BJ (cell line): ENCODE results near the gene DCLK1. TPM values are rescaled to one million over a fixed set of nuclear protein-coding genes. Genes with fewer than 3 reads are reported as not detected.

Source experiments
- CTCF ChIA-PET: fragments of 350-600 bp; formaldehyde crosslinking; extraction: SDS; loops from one replicate; lab custom pipeline; 2021; ENCODE audit warnings: antibody characterized with exemption, inconsistent platforms; lab: Yijun Ruan, JAX
- POLR2A ChIA-PET: fragments of 300-600 bp; sonication (Branson Sonifier 250); formaldehyde crosslinking; extraction: SDS; loops from one replicate; lab custom pipeline; 2021; ENCODE audit warnings: antibody characterized with exemption; lab: Charles Lee
- DNase-seq: peaks from one replicate; pipeline ENCODE4 v3.0.0-alpha.2; 2011; ENCODE audit warnings: low read depth
- H3K27me3 ChIP-seq: 2 replicates; pipeline ENCODE4 v1.6.0; 2011; ENCODE audit warnings: low read length; ENCODE audit not compliant: control insufficient read depth, insufficient read depth
- H3K36me3 ChIP-seq: 2 replicates; pipeline ENCODE4 v1.5.1; 2011; ENCODE audit warnings: low read length; ENCODE audit not compliant: control insufficient read depth, insufficient read depth
- H3K4me3 ChIP-seq: 2 replicates; pipeline ENCODE4 v1.5.1; 2011; ENCODE audit warnings: low read depth, mild to moderate bottlenecking, control low read depth, low read length
- CTCF ChIP-seq: IDR thresholded peaks from 2 replicates; pipeline ENCODE4 v1.5.1; 2011; ENCODE audit warnings: low read depth, mild to moderate bottlenecking, control low read depth, inconsistent platforms, low read length, moderate library complexity; ENCODE audit not compliant: insufficient read depth
- polyA plus RNA-seq: library from polyadenylated mRNA; depleted of rRNA; stranded (reverse); fragments of >200 nt; gene quantifications from 2 replicates; pipeline ENCODE4 v1.2.3, GENCODE V29; 2011

Gene DCLK1
- polyA plus RNA-seq, 1 experiment: 1.1 TPM

DNA sequence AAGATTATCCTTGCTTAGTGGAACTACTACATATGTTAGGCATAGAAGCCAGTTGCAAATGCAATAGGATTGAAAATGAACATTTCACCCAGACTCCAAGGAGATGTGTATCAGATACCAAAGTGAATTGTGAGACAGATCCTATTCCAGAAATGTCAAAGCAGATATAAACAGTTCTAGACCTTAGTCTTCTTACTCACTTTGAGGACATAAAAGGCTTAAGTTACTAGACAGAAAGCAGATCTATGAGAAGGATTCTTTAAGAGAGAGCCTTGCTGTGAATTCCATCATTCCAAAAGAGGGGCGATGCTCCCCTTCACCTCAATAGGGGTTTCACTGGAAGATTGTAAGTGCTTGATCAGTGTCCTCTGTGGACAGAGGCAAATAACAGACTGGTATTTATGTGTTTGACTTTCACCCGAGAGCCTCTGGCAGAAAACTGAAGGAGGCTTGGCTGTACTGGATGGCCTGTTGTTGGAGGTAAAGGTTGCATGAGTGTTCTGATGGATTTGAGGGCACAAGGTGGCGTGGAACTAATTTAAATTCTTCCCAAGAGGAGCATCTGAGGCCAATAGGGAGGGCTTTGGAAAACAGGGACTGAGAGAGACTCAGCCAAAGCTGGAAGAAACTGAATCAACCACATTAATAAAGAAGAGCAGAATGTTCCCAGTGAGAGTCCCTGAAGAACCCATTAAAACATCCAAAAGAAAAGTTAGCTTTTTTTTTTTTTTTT lies 194.8 kb downstream of the DCLK1 start:
- DNase-seq: no peak
- ChIA-PET POLR2A (no interaction called here), CTCF (no interaction called here)
- Histone ChIP-seq H3K36me3 (no peaks in the 10 kb centered on the region), H3K27me3 (no peaks in the 10 kb centered on the region; the same call in 1 of the 2 replicates), H3K4me3 (no peak overlapping the region)
- no peak for TF ChIP-seq CTCF

GRCh38 chr13:35930665-35931631 lies 200.2 kb downstream of the DCLK1 start:
- Histone ChIP-seq H3K4me3 (no peak overlapping the region), H3K36me3 (no peaks in the 10 kb centered on the region), H3K27me3 (no peaks in the 10 kb centered on the region)
- CTCF ChIA-PET: no interaction called here
- POLR2A ChIA-PET: no interaction called here
- no peak for DNase-seq
- TF ChIP-seq CTCF: no peak

GRCh38 chr13:35927567-35928021 lies 203.6 kb downstream of the DCLK1 start:
- CTCF ChIA-PET: interaction anchor here (0.5 to 1.5 kb wide), 2 partner anchors 26 to 205 kb away, joined by 4 to 7 read pairs; no protein-coding TSS in a partner anchor
- no peak for DNase-seq
- no peaks in the 10 kb centered on the region for H3K36me3 ChIP-seq

DNA sequence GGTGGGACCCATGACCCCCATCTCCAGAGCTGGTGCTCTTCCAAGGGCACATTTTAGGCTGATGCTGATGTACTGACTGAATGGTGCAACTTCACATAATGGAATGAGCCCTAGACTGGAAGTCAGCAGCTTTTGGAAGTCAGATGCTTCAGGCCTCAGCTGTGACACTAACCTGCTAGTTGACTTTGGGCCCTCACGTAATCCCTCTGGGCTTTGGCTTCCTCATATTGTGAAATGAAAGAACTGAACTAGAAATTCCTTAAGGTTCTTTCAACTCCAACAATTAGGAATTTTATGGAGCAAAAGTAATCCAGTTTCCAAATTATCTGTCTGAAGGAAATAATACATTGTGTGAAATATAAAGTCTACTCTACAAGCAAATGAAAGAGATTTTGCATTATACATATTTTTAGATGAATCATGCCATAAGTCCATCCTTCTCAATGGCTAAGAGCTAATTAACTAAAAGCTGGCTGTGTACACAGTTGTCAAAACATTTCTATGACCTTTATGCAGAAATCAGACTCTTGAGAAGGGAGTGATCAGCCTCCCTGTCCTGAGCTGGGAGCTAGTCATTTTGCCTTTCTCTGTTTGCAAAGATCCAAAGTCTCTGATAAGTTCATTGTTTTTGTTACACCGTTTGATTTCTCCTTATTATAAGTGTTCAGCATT lies 204.2 kb downstream of the DCLK1 start:
- TF ChIP-seq CTCF: no peak
- ChIA-PET POLR2A (interaction anchor here (0.6 kb wide), 1 partner anchor 12 kb away, joined by 3 read pairs; no protein-coding TSS in a partner anchor), CTCF (no interaction called here)
- H3K36me3 ChIP-seq: no peaks in the 10 kb centered on the region
- no peaks in the 10 kb centered on the region for H3K27me3 ChIP-seq
- no peak overlapping the region for H3K4me3 ChIP-seq
- no peak for DNase-seq

More at GRCh38 chr13:35927567-35928021, 203.6 kb downstream of the DCLK1 start:
- no peak for TF ChIP-seq CTCF
- no peaks in the 10 kb centered on the region for H3K27me3 ChIP-seq
- no peak overlapping the region for H3K4me3 ChIP-seq
- POLR2A ChIA-PET: interaction anchor here (0.6 kb wide), 1 partner anchor 13 kb away, joined by 3 read pairs; no protein-coding TSS in a partner anchor
